Left renal cortex interstitium (tissue), 4 donors: Measurements from ENCODE around the gene ZBTB21. TPM values are rescaled to one million over a fixed set of nuclear protein-coding genes. Genes with fewer than 3 reads are reported as not detected.
A peak's percentile ranks its signal among the peaks of the same experiment; 100 is the strongest.

ENCODE experiments used
- DNase-seq, 4 donors: peaks; one replicate each; pipeline ENCODE4 v3.0.0-alpha.2; 2013; ENCODE audit warnings: low read depth in 4 of 4, low spot score in 2 of 4, missing footprints in 1 of 4
- polyA plus RNA-seq, 4 donors: library from polyadenylated mRNA; unstranded; fragments of 120-200 nt; gene quantifications; one replicate each; pipeline ENCODE4 v1.2.1, GENCODE V29; 2013; ENCODE audit not compliant: insufficient read length in 4 of 4

ZBTB21 gene
- polyA plus RNA-seq, 4 donors: 9.4 to 12.8 (median 10.0) TPM

- no peak for DNase-seq
Observed at GRCh38 chr21:42040411-42041180, 30.4 kb upstream of the ZBTB21 start.

- DNase-seq: no peak
Observed at GRCh38 chr21:42039911-42040351, 29.8 kb upstream of the ZBTB21 start.

GRCh38 chr21:42039470-42039901, 29.3 kb upstream of the ZBTB21 start:
- no peak for DNase-seq

GRCh38 chr21:42038826-42039425, 28.8 kb upstream of the ZBTB21 start:
- DNase-seq: no peak

- no peak for DNase-seq
Observed at GRCh38 chr21:42038393-42038792, 28.2 kb upstream of the ZBTB21 start.

- no peak for DNase-seq
Observed at GRCh38 chr21:42037943-42038342, 27.8 kb upstream of the ZBTB21 start.

- no peak for DNase-seq
Observed at GRCh38 chr21:42037516-42037915, 27.4 kb upstream of the ZBTB21 start.

- no peak for DNase-seq
Observed at GRCh38 chr21:42036313-42036712, 26.2 kb upstream of the ZBTB21 start.

- DNase-seq: no peak
Observed at GRCh38 chr21:42032968-42033367, 22.8 kb upstream of the ZBTB21 start.

GRCh38 chr21:42032266-42032665, 22.1 kb upstream of the ZBTB21 start:
- no peak for DNase-seq

- DNase-seq: no peak
Observed at GRCh38 chr21:42031816-42032215, 21.7 kb upstream of the ZBTB21 start.

- DNase-seq: no peak
Observed at GRCh38 chr21:42031241-42031640, 21.1 kb upstream of the ZBTB21 start.

GRCh38 chr21:42030311-42030710, 20.2 kb upstream of the ZBTB21 start:
- DNase-seq: no peak

GRCh38 chr21:42028766-42029425, 18.7 kb upstream of the ZBTB21 start:
- DNase-seq: no peak

- DNase-seq: no peak
Observed at GRCh38 chr21:42027822-42028765, 17.9 kb upstream of the ZBTB21 start.

GRCh38 chr21:42027085-42027821, 17.1 kb upstream of the ZBTB21 start:
- DNase-seq: no peak

GRCh38 chr21:42026082-42026435, 15.9 kb upstream of the ZBTB21 start:
- peak in 1 of 4 donors; percentile 25 for DNase-seq

- no peak for DNase-seq
Observed at GRCh38 chr21:42025376-42026081, 15.4 kb upstream of the ZBTB21 start.

GRCh38 chr21:42022906-42023305, 12.7 kb upstream of the ZBTB21 start:
- no peak for DNase-seq
